GM12874 (cell line): ENCODE measurements around the gene RAE1.

Source experiments
- CTCF ChIP-seq: IDR thresholded peaks from 2 replicates; pipeline ENCODE4 v1.5.1; 2011; ENCODE audit warnings: low read depth, mild to moderate bottlenecking, control low read depth, low read length, moderate library complexity; ENCODE audit not compliant: insufficient read depth

Gene RAE1

GRCh38 chr20:57426831-57427230 is 75.8 kb downstream of the RAE1 start:
- TF ChIP-seq CTCF = no peak

GRCh38 chr20:57428324-57429158 is 77.5 kb downstream of the RAE1 start:
- no peak for TF ChIP-seq CTCF
